Gastroesophageal sphincter (tissue), 3 donors: Measurements from ENCODE around the gene DTNBP1.

Experiments used
- POLR2A ChIP-seq, 2 donors: fragments of 450-650 bp; IDR thresholded peaks; one replicate each; pipeline ENCODE4 v1.6.1; 2017; ENCODE audit warnings: antibody characterized with exemption in 2 of 2, mild to moderate bottlenecking in 2 of 2, moderate library complexity in 1 of 2
- POLR2AphosphoS5 ChIP-seq: sonication (generic); formaldehyde crosslinking; IDR thresholded peaks from one replicate; pipeline ENCODE4 v1.6.1; 2017; ENCODE audit warnings: antibody characterized with exemption
- TF ChIP-seq, protein P1 (sequence below), 4 experiments: fragments of 200-600 bp in 2 of 4; fragments of 450-650 bp in 2 of 4; sonication (generic) in 1 of 4; IDR thresholded peaks; one replicate each; pipeline ENCODE4 v1.5.1; 2017 to 2019; ENCODE audit warnings: antibody characterized with exemption in 4 of 4, mild to moderate bottlenecking in 2 of 4, moderate library complexity in 2 of 4

DNA sequence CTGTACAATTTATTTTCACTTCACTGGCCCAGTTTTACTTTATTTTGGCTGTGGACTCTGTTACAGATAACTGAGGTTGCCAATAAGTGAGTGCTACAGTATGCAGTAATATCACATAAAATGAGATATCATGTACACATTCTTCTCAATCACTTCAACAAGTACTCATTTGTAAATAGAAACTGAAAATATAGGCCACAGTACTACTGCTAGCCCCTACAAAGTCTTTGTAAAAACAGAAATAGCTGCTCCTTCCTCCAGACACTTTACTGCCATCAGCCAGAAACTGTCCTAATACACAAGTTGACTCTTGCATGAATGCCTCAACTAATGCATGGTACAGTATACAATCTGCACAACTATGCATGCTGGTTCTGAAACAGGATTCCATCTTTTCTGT, 9.2 kb downstream of the DTNBP1 start:
- TF ChIP-seq, protein P1, sequence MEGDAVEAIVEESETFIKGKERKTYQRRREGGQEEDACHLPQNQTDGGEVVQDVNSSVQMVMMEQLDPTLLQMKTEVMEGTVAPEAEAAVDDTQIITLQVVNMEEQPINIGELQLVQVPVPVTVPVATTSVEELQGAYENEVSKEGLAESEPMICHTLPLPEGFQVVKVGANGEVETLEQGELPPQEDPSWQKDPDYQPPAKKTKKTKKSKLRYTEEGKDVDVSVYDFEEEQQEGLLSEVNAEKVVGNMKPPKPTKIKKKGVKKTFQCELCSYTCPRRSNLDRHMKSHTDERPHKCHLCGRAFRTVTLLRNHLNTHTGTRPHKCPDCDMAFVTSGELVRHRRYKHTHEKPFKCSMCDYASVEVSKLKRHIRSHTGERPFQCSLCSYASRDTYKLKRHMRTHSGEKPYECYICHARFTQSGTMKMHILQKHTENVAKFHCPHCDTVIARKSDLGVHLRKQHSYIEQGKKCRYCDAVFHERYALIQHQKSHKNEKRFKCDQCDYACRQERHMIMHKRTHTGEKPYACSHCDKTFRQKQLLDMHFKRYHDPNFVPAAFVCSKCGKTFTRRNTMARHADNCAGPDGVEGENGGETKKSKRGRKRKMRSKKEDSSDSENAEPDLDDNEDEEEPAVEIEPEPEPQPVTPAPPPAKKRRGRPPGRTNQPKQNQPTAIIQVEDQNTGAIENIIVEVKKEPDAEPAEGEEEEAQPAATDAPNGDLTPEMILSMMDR (IDR thresholded peaks at IDR 0.05), result no peak
- TF ChIP-seq POLR2AphosphoS5 (no peak), POLR2A (IDR thresholded peaks at IDR 0.05) (no peak)
